Measurements from ENCODE around the gene SMARCC2. TPM values are rescaled to one million over a fixed set of nuclear protein-coding genes. Genes with fewer than 3 reads are reported as not detected.

Gene SMARCC2
- total RNA-seq, 2 donors from 2014 or later: 127 to 129 TPM

DNA sequence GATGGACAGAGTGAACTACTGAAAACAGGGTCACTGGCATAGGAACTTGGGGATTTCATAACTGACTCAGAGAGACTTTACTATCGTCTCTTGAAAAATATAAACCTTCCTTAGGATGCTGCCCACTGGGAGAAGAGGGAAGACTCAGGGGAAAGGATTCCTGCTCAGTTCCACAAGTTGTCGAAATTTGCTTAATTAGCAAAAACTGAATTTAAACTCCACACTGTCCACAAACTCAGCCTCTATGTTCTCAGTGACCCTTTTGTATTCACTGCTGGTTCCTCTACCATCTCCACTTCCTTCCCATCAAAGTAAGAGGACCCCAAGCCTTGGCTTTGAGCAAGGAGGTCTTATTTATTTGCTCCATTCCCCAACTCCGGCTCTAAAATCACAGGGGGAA is 44.1 kb downstream of the SMARCC2 start:
- peaks cover 46% of the 10 kb centered on the region for H3K36me3 ChIP-seq (ENCODE audit: control insufficient read depth, insufficient read depth, low read length)
- WGBS, 2 experiments (ENCODE audit: insufficient coverage in 1 of 2, insufficient read length in 1 of 2): 95 to 100% methylated on average over 3 of the region's 3 CpGs
- no peaks in the 10 kb centered on the region for H3K9me3 Mint-ChIP-seq
- no peaks in the 10 kb centered on the region for H3K27me3 ChIP-seq (ENCODE audit: control insufficient read depth, insufficient read depth, low read length, poor library complexity, severe bottlenecking)
- H3K4me3 Mint-ChIP-seq: no peak overlapping the region
- TF ChIP-seq, protein P1, sequence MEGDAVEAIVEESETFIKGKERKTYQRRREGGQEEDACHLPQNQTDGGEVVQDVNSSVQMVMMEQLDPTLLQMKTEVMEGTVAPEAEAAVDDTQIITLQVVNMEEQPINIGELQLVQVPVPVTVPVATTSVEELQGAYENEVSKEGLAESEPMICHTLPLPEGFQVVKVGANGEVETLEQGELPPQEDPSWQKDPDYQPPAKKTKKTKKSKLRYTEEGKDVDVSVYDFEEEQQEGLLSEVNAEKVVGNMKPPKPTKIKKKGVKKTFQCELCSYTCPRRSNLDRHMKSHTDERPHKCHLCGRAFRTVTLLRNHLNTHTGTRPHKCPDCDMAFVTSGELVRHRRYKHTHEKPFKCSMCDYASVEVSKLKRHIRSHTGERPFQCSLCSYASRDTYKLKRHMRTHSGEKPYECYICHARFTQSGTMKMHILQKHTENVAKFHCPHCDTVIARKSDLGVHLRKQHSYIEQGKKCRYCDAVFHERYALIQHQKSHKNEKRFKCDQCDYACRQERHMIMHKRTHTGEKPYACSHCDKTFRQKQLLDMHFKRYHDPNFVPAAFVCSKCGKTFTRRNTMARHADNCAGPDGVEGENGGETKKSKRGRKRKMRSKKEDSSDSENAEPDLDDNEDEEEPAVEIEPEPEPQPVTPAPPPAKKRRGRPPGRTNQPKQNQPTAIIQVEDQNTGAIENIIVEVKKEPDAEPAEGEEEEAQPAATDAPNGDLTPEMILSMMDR (conservative IDR thresholded peaks at IDR 0.05): no peak
- H3K27ac ChIP-seq (ENCODE audit: low read depth, low read length): no peak overlapping the region
- H3K36me3 Mint-ChIP-seq (ENCODE audit: low read depth): peaks cover 47% of the 10 kb centered on the region
- H3K27me3 Mint-ChIP-seq (ENCODE audit: insufficient read depth): no peaks in the 10 kb centered on the region
- H3K9me3 ChIP-seq (ENCODE audit: control insufficient read depth, low read length): no peaks in the 10 kb centered on the region
- no peak overlapping the region for H3K9ac ChIP-seq (ENCODE audit: extremely low read depth, low read length, poor library complexity, severe bottlenecking)
- H3K4me3 ChIP-seq (ENCODE audit: low read length): no peak overlapping the region
- no peak for DNase-seq
- no peaks in the 10 kb centered on the region for H3K4me1 Mint-ChIP-seq
- H3K4me1 ChIP-seq (ENCODE audit: control insufficient read depth, insufficient read depth, low read length): no peaks in the 10 kb centered on the region
- no peak overlapping the region for H3K27ac Mint-ChIP-seq

DNA sequence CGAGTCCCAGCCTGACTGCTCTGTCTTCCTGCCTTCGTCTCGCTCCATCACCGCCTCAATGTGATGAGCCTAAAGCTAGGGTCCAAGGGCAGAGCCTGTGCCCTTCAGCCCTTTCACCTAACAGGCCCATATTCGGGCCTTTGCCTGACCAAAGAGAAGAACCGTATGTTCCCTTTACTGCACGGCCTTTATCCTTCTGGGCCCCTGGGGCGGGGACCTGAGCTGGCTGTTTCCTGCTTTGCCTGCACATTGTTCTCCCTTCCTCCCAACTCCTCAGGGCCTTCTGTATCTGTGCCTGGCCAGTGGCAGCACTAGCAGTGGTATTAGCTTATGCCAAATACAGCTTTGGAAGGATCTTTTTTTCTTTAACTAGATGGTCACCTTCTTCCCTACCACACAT is 45.4 kb downstream of the SMARCC2 start:
- Mint-ChIP-seq H3K4me3 (no peak overlapping the region), H3K27ac (no peak overlapping the region), H3K4me1 (no peaks in the 10 kb centered on the region), H3K27me3 (ENCODE audit: insufficient read depth) (no peaks in the 10 kb centered on the region), H3K36me3 (ENCODE audit: low read depth) (peaks cover 61% of the 10 kb centered on the region), H3K9me3 (peaks cover under 1% of the 10 kb centered on the region)
- DNase-seq: no peak
- no peak overlapping the region for H3K9ac ChIP-seq (ENCODE audit: extremely low read depth, low read length, poor library complexity, severe bottlenecking)
- H3K27me3 ChIP-seq (ENCODE audit: control insufficient read depth, insufficient read depth, low read length, poor library complexity, severe bottlenecking): no peaks in the 10 kb centered on the region
- 93 to 94% methylated on average over 4 to 8 of the region's 8 CpGs for WGBS, 2 experiments (ENCODE audit: insufficient coverage in 1 of 2, insufficient read length in 1 of 2)
- TF ChIP-seq, protein P1 (conservative IDR thresholded peaks at IDR 0.05): no peak
- no peaks in the 10 kb centered on the region for H3K4me1 ChIP-seq (ENCODE audit: control insufficient read depth, insufficient read depth, low read length)
- peaks cover 59% of the 10 kb centered on the region for H3K36me3 ChIP-seq (ENCODE audit: control insufficient read depth, insufficient read depth, low read length)
- no peaks in the 10 kb centered on the region for H3K9me3 ChIP-seq (ENCODE audit: control insufficient read depth, low read length)
- no peak overlapping the region for H3K27ac ChIP-seq (ENCODE audit: low read depth, low read length)
- H3K4me3 ChIP-seq (ENCODE audit: low read length): no peak overlapping the region

DNA sequence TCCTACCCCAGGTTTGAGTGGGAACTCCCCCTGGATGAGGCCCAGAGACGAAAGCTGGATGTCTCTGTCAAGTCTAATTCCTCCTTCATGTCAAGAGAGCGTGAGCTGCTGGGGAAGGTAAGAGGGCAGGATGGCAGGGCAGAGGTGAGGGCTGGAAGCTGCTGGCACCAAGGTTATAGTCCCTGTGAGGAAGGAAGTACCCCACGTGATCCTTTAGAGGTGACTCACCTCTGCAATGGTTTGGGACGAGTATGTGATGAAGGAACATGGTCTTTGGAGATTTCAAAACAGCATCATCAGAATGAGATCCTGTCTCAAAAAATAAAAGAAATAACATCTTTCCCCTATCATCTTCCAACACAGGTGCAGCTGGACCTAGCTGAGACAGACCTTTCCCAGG is 46.1 kb downstream of the SMARCC2 start:
- no peak overlapping the region for H3K9ac ChIP-seq (ENCODE audit: extremely low read depth, low read length, poor library complexity, severe bottlenecking)
- no peak overlapping the region for H3K27ac ChIP-seq (ENCODE audit: low read depth, low read length)
- H3K9me3 ChIP-seq (ENCODE audit: control insufficient read depth, low read length): no peaks in the 10 kb centered on the region
- TF ChIP-seq, protein P1 (conservative IDR thresholded peaks at IDR 0.05): no peak
- H3K27me3 Mint-ChIP-seq (ENCODE audit: insufficient read depth): no peaks in the 10 kb centered on the region
- H3K4me1 ChIP-seq (ENCODE audit: control insufficient read depth, insufficient read depth, low read length): no peaks in the 10 kb centered on the region
- H3K27me3 ChIP-seq (ENCODE audit: control insufficient read depth, insufficient read depth, low read length, poor library complexity, severe bottlenecking): no peaks in the 10 kb centered on the region
- 96 to 97% methylated on average over 3 to 4 of the region's 4 CpGs for WGBS, 2 experiments (ENCODE audit: insufficient coverage in 1 of 2, insufficient read length in 1 of 2)
- H3K4me3 Mint-ChIP-seq: no peak overlapping the region
- no peaks in the 10 kb centered on the region for H3K4me1 Mint-ChIP-seq
- no peak overlapping the region for H3K27ac Mint-ChIP-seq
- H3K36me3 Mint-ChIP-seq (ENCODE audit: low read depth): peaks cover 67% of the 10 kb centered on the region
- peaks cover 4% of the 10 kb centered on the region for H3K9me3 Mint-ChIP-seq
- H3K36me3 ChIP-seq (ENCODE audit: control insufficient read depth, insufficient read depth, low read length): peaks cover 66% of the 10 kb centered on the region
- DNase-seq: no peak
- H3K4me3 ChIP-seq (ENCODE audit: low read length): no peak overlapping the region
